M059J (cell line): Measurements from ENCODE around the gene NDE1. TPM values are rescaled to one million over a fixed set of nuclear protein-coding genes. Genes with fewer than 3 reads are reported as not detected.
A peak's percentile ranks its signal among the peaks of the same experiment; 100 is the strongest.

ENCODE experiments used
- DNase-seq: peaks from one replicate; pipeline ENCODE4 v3.0.0-alpha.2; 2012; ENCODE audit warnings: low read depth
- total RNA-seq: library from RNA; depleted of rRNA; stranded (reverse); fragments of >200 nt; shearing (Covaris generic); gene quantifications from 2 replicates; pipeline ENCODE4 v1.2.3, GENCODE V29; 2014; rRNA removed

Gene NDE1
- total RNA-seq, 1 experiment from 2014 or later, result 78.6 TPM

DNA sequence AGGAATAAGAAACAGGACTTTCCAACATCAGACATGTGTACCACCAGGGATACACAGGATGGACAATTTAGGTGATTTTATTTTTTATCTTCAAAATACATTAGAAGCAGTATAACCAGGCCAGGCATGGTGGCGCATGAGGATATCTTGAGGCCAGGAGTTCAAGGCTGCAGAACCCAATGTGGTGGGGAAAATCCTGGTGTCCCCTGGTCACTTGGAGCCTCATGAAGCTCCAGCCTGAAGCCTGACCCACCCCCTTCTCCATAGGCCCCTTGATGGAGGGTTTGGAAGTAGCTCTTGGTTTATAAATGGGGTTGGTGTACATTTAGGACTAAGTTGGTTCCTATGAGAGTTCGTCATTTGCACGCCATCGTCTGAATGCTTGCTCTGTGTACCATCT is 118.2 kb downstream of the NDE1 start:
- DNase-seq, result no peak

DNA sequence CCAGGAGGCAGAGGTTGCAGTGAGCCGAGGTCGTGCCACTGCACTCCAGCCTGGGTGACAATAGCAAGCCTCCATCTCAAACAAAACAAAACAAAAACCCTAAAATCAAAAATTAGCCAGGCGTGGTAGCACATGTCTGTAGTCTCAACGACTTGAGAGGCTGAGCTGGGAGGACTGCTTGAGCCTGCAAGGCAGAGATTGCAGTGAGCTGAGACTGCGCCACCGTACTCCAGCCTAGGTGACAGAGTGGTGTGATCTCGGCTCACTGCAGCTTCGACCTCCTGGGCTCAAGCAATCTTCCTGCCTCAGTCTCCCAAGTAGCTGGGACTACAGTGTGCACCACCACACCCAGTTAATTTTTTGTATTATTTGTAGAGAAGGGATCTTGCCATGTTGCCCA is 119.2 kb downstream of the NDE1 start:
- DNase-seq, result no peak

DNA sequence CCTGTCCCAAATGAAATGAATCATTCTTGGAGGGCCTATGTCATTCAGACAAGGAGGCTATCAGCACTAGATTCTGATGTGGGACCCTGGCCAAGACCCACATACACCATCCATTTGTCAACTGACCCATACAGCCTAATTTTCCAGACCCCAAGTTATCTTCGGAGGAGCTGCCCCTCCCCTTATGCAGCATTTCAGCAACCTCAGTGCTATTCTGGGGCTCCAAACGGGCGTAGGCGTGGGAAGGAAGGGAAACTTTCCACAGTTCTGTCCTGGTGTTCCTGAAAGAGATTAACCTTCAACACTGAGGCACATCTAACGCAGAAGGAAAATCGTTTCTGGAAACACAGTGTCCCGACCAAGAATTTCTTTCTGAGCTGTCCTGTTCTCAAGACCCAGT is 120.1 kb downstream of the NDE1 start:
- no peak for DNase-seq

DNA sequence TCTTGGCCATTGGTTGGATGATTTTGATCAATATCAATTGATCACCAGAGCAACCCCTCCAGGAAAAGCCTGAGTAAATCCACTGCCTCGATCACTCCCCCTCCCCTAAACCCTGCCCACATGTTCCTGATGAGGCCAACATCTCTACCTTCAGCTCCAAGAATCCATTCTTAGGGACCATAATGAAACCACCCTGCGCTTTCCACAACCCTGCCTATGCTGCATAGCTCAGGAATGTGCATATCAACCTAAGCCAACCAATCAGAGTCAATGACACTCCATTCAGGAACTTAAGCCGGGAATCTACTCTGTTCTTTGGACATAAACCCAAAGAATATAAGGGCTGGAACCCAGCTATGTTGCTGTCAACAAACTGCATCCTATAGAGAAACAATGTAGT is 120.5 kb downstream of the NDE1 start:
- peak; percentile 28 for DNase-seq

DNA sequence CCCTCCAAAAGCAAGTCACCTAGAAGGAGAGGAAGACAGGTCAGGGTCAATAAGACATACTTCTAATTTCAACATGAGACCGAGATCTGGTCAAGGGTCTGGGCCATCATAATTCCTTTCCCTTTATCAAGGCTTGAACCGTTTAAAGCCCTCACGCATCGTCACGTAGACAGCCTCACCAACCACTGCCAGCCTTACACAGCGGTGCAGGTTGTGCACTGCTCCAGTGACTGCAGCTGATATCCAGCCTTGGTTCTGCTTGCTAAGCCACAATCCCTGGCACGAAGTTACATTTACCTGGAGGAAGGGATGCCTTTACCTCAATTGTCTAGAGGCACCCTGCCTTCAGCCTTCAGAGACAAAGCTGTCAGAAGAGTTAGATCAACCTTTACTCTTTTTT is 121.6 kb downstream of the NDE1 start:
- no peak for DNase-seq

DNA sequence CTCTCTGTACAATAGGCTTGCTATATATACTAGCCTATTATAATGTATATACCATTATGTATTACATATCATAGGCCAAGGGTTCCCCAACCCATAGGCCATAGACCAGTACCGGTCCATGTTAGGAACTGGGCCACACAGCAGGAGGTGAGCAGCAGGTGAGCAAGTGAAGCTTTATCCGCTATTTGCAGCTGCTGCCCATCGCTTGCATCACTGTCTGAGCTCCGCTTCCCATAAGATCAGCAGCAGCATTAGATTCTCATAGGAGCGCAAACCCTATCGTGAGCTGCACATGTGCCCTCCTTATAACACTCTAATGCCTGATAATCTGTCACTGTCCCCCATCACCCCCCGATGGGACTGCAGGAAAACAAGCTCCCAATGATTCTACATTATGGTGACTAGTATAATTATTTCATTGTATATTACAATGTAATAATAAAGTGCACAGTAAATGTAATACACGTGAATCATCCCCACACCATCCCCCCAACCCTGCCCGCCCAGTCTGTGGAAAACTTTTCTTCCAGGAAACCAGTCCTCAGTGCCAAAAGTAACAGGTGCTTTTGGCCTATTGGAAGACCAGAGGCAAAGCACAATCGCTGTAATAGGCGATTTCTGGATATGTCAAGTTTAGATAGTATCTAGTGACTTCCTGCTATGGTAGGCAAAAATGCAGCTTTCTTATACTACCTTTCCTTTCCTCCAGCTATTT is 122.7 kb downstream of the NDE1 start:
- DNase-seq, result no peak

DNA sequence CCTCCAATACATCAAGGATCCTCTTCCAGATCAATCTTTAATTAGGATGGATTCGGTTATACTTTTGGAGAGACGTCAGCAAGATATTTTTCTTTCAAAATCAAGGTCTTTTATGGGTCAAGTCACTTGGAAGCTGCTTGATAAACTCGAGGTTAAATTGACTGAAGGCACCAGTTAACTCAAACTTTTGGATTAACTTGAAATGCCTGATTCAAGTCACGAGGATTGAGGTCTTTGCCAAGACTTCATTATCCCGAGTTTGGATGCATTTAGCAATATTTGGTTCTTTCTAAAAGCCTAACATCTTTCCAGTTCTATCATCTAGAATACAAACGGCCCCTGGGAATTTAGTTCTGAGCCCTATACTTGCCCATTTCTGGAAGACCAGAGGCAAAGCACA is 123.9 kb downstream of the NDE1 start:
- DNase-seq, result no peak

DNA sequence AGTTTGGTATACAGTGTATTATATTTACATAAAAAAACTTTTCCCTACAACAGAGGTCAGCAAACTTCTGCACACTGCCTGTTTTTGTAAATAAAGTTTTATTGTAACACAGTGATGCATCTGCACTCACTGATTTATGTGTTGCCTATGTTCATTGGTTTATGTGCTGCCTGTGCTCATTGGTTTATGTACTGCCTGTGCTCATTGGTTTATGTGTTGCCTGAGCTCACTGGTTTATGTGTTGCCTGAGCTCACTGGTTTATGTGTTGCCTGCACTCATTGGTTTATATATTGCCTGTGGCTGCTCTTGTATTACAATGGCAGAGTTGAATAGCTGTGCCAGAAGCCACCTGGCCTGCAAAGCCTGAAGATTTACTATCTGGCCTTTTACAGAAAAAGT is 125.2 kb downstream of the NDE1 start:
- no peak for DNase-seq

DNA sequence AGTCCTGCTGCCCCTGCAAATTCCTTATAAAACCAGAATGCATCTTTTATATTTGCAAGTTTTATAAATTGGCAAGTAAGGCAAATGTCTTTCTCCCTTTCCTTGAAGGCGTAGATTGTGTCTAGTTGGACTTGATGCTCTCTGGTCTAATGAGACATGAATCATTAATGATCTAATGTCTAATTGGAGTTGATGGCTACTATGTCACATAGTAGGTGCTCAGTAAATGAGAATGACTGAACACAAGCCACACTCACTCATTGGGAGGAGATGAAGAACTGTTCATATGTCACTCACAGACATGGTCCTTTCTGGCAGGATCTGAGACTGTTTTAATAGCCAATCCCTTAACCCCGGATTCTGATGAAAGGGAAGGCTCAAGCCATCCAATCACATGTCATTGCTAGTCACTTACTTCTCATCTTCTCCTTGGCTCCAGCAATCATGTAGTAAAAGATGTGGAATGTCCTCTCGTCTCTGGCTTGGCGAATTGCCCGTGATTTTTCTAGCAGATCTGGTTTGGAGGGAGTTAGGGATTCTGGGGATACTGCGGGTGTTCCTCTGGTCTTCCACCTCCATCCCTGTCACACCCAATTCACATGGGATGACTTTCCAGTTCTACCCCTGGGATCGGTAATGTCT is 125.7 kb downstream of the NDE1 start:
- DNase-seq, result peak; percentile 18

Other genes with a start within 250 kb of the NDE1 start
- gene BMERB1, start 215.7 kb upstream of the NDE1 start, total RNA-seq, result 12.8 and 25.5 TPM in 2 replicates
- 11.7 and 13.8 TPM in 2 replicates for gene MARF1, start 7.1 kb upstream of the NDE1 start, total RNA-seq
- gene MYH11, start 206.8 kb downstream of the NDE1 start, total RNA-seq, result not detected in 2 replicates
- gene CEP20, start 238.4 kb downstream of the NDE1 start, total RNA-seq, result 74.6 and 116 TPM in 2 replicates